ENCODE results near the gene PCCA.

PCCA gene

DNA sequence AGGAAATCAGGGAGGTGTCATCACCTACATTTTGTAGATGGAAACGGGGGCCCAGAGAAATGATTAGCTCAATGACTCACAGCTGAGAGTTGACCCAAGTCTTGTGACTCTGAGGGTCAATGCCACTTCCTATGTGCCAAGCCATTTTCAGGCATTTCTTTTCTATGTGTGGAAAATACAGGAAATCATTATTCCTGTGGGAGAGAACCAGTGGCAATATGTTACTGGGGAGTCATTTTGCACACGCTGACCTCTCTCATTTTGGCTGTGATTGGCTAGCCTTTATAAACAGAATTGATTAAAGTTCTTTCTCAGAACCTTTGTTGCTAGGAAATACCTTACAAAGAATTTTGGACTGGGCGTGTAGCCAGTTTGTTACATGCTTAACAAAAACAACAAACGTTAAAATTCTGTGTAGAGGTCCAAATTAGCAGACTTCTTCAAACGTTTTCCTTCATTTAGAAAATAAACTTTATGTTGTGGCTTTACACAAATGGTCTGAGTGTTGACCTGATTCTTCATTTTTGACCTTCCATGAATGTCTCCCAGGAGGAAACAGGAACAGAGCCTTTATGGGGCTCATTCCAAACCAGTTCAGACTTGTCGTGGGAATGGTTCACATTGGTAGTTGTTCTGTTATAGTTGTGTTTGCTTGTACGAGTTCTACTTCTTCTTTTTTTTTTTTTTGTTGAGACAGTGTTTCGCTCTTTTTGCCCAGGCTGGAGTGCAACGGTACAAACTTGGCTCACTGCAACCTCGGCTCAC is 11.4 kb downstream of the PCCA start:
- ChIA-PET POLR2A (interaction anchor here (3.1 kb wide), 1 partner anchor 11 kb away, joined by 17 read pairs; the partner anchor contains the start of gene PCCA), CTCF (no interaction called here)
- DNase-seq (ENCODE audit: extremely low spot score), result no peak
- no peak for TF ChIP-seq CTBP1 (IDR thresholded peaks at IDR 0.05; ENCODE audit: borderline replicate concordance)
- no peak for TF ChIP-seq FOXM1 (IDR thresholded peaks at IDR 0.05; ENCODE audit: borderline replicate concordance)
- no peak for TF ChIP-seq HDGF (IDR thresholded peaks at IDR 0.05; ENCODE audit: borderline replicate concordance)
- no peak for TF ChIP-seq ARNT (IDR thresholded peaks at IDR 0.05)
- no peak for TF ChIP-seq ZNF384 (IDR thresholded peaks at IDR 0.05)
- TF ChIP-seq FOXA1 (IDR thresholded peaks at IDR 0.05), result no peak
- no peak for TF ChIP-seq NFRKB (IDR thresholded peaks at IDR 0.05)
- no peak for TF ChIP-seq BHLHE40 (IDR thresholded peaks at IDR 0.05; ENCODE audit: borderline replicate concordance)
- TF ChIP-seq TARDBP (IDR thresholded peaks at IDR 0.05), result no peak
- no peak for TF ChIP-seq LEF1 (IDR thresholded peaks at IDR 0.05; ENCODE audit: borderline replicate concordance)
- TF ChIP-seq L3MBTL2 (conservative IDR thresholded peaks at IDR 0.05), result no peak
- TF ChIP-seq, protein P1, sequence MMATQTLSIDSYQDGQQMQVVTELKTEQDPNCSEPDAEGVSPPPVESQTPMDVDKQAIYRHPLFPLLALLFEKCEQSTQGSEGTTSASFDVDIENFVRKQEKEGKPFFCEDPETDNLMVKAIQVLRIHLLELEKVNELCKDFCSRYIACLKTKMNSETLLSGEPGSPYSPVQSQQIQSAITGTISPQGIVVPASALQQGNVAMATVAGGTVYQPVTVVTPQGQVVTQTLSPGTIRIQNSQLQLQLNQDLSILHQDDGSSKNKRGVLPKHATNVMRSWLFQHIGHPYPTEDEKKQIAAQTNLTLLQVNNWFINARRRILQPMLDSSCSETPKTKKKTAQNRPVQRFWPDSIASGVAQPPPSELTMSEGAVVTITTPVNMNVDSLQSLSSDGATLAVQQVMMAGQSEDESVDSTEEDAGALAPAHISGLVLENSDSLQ (IDR thresholded peaks at IDR 0.05), result no peak
- no peak for TF ChIP-seq SUZ12 (IDR thresholded peaks at IDR 0.05)
- TF ChIP-seq FOXK2 (IDR thresholded peaks at IDR 0.05), result no peak
- TF ChIP-seq ELF4 (IDR thresholded peaks at IDR 0.05), result no peak

DNA sequence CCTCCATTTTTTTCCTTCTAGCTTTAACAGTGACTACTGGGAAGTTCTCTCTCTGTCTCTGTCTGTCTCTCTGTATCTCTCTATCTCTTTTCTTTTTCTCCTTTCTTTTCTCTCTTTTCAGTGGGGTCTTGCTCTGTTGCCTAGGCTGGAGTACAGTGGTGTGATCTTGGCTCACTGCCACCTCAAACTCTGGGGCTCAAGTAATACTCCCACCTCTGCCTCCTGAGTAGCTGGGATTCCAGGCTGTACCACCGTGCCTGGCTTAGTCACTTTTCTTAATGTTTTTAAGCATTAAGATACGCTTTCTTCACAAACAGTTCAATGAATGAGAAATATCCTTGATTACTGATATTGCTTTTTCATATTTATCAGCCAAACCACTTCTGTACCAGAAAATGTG is 13.1 kb downstream of the PCCA start:
- DNase-seq (ENCODE audit: extremely low spot score), result no peak
- ChIA-PET POLR2A (no interaction called here), CTCF (no interaction called here)
- TF ChIP-seq SP1 (IDR thresholded peaks at IDR 0.05), result no peak
- no peak for TF ChIP-seq SUZ12 (IDR thresholded peaks at IDR 0.05)
- no peak for TF ChIP-seq TARDBP (IDR thresholded peaks at IDR 0.05)
- no peak for TF ChIP-seq FOXM1 (IDR thresholded peaks at IDR 0.05; ENCODE audit: borderline replicate concordance)
- no peak for TF ChIP-seq LEF1 (IDR thresholded peaks at IDR 0.05; ENCODE audit: borderline replicate concordance)
- no peak for TF ChIP-seq FOXA1 (IDR thresholded peaks at IDR 0.05)
- TF ChIP-seq CTBP1 (IDR thresholded peaks at IDR 0.05; ENCODE audit: borderline replicate concordance), result no peak
- no peak for TF ChIP-seq BHLHE40 (IDR thresholded peaks at IDR 0.05; ENCODE audit: borderline replicate concordance)
- no peak for TF ChIP-seq ARNT (IDR thresholded peaks at IDR 0.05)
- TF ChIP-seq FOXK2 (IDR thresholded peaks at IDR 0.05), result no peak
- TF ChIP-seq ZNF384 (IDR thresholded peaks at IDR 0.05), result no peak
- TF ChIP-seq HDGF (IDR thresholded peaks at IDR 0.05; ENCODE audit: borderline replicate concordance), result no peak
- TF ChIP-seq, protein P1 (IDR thresholded peaks at IDR 0.05), result no peak
- TF ChIP-seq L3MBTL2 (conservative IDR thresholded peaks at IDR 0.05), result no peak
- no peak for TF ChIP-seq NFRKB (IDR thresholded peaks at IDR 0.05)
- TF ChIP-seq ELF4 (IDR thresholded peaks at IDR 0.05), result no peak

DNA sequence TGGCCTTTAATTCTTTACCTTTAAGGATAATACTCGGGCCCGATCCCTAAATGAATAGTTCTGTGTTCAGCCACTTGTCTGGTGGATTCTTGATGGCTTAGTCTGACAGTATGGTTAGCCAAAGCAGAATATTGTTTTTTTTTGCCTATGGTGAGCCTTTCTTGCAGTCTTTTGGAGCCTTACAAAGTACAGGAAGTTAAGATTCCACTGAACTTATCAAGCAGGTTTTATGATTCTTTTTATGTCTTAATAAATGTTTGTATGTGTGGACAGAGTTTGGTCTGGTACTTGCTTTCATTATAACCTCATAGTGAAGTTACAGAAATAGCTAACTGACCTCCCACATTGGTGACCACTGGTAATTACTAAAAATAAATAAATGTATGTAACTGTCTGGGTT is 17.1 kb downstream of the PCCA start:
- POLR2A ChIA-PET, result no interaction called here
- TF ChIP-seq SUZ12 (IDR thresholded peaks at IDR 0.05), result no peak
- no peak for TF ChIP-seq ARNT (IDR thresholded peaks at IDR 0.05)
- no peak for TF ChIP-seq NFRKB (IDR thresholded peaks at IDR 0.05)
- no peak for TF ChIP-seq FOXM1 (IDR thresholded peaks at IDR 0.05; ENCODE audit: borderline replicate concordance)
- TF ChIP-seq, protein P1 (IDR thresholded peaks at IDR 0.05), result no peak
- no peak for TF ChIP-seq SP1 (IDR thresholded peaks at IDR 0.05)
- TF ChIP-seq L3MBTL2 (conservative IDR thresholded peaks at IDR 0.05), result no peak
- no peak for TF ChIP-seq FOXK2 (IDR thresholded peaks at IDR 0.05)
- CTCF ChIA-PET, result interaction anchor here (0.6 to 0.7 kb wide), 2 partner anchors 400 to 609 kb away, joined by 3 to 4 read pairs; no protein-coding TSS in a partner anchor
- no peak for DNase-seq (ENCODE audit: extremely low spot score)

DNA sequence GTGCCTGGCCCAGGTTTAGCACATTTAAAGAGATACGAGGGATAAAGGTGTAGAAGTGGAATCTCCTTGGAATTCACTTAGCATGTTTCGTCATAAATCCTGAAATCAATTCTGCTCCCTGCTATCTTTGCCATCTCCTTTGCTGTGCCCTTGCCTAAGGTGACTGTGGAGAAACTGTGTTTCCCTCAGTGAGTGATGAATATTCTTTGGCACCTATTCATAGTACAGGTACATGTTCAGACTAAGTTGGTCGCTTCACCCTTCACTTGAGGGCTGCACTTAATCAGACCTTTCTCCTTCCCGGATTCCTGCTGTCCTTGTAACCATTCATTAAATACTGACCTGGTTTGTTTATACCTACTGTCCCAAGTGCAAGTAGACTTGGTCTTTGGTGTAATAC is 17.8 kb downstream of the PCCA start:
- ChIA-PET POLR2A (no interaction called here), CTCF (no interaction called here)
- no peak for DNase-seq (ENCODE audit: extremely low spot score)
- TF ChIP-seq TARDBP (IDR thresholded peaks at IDR 0.05), result no peak
- no peak for TF ChIP-seq FOXM1 (IDR thresholded peaks at IDR 0.05; ENCODE audit: borderline replicate concordance)
- no peak for TF ChIP-seq ZNF384 (IDR thresholded peaks at IDR 0.05)
- no peak for TF ChIP-seq NFRKB (IDR thresholded peaks at IDR 0.05)
- TF ChIP-seq BHLHE40 (IDR thresholded peaks at IDR 0.05; ENCODE audit: borderline replicate concordance), result no peak
- no peak for TF ChIP-seq FOXK2 (IDR thresholded peaks at IDR 0.05)
- TF ChIP-seq, protein P1 (IDR thresholded peaks at IDR 0.05), result no peak
- TF ChIP-seq FOXA1 (IDR thresholded peaks at IDR 0.05), result no peak
- no peak for TF ChIP-seq CTBP1 (IDR thresholded peaks at IDR 0.05; ENCODE audit: borderline replicate concordance)

DNA sequence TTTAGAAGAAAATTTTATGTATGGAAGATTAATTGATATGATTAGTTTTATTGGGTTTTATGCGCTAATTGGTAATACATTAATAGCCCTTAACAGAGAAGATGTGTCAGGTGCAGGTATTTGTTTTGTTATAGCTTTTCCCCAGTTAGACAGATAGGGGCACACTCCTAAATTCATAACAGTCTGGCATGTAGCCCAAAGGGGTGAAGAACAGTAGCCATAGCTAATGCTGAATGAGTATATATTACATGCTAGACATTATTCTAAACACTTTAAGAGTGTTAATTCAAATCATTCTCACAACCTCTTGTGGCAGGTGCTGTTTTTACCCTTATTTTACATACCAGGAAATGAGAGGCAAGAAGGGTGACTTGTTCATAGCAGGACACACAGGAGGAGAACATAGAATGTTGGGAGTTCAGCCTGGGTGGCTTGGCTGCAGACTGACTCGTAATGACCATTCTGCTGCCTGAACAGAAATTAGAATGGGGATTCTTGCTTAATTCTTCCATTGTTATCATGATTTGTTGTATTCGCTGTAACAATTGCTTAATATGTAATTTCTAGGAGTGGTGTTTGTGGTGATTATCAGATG is 20.1 kb downstream of the PCCA start:
- TF ChIP-seq, protein P1 (IDR thresholded peaks at IDR 0.05), result no peak
- TF ChIP-seq SP1 (IDR thresholded peaks at IDR 0.05), result no peak
- no peak for TF ChIP-seq ARNT (IDR thresholded peaks at IDR 0.05)
- TF ChIP-seq ELF4 (IDR thresholded peaks at IDR 0.05), result no peak
- no peak for TF ChIP-seq LEF1 (IDR thresholded peaks at IDR 0.05; ENCODE audit: borderline replicate concordance)
- no peak for TF ChIP-seq SUZ12 (IDR thresholded peaks at IDR 0.05)
- TF ChIP-seq FOXK2 (IDR thresholded peaks at IDR 0.05), result no peak
- TF ChIP-seq L3MBTL2 (conservative IDR thresholded peaks at IDR 0.05), result no peak
- DNase-seq (ENCODE audit: extremely low spot score), result no peak
- POLR2A ChIA-PET, result no interaction called here
- CTCF ChIA-PET, result no interaction called here
